VCaP (cell line): ENCODE results near the gene INTS4.
"Not testable (repeated sequence)": the region's sequence is repeated elsewhere in the genome, so short reads cannot be mapped to it uniquely, and the experiment has no call there.

ENCODE experiments used
- H3K27ac ChIP-seq: fragments of 450-650 bp; 2 replicates; pipeline ENCODE4 v1.5.1; 2017
- CTCF ChIP-seq: fragments of 450-650 bp; conservative IDR thresholded peaks from 2 replicates; pipeline ENCODE4 v1.5.1; 2017; ENCODE audit warnings: mild to moderate bottlenecking, moderate library complexity

Gene INTS4

GRCh38 chr11:77994434-77995362, at the start of gene INTS4:
Gene INTS4 (minus strand): TSS chr11:77994668. CDS start chr11:77994643, 25 bp downstream.
- peak within 1 kb of the TSS; percentile 92 for H3K27ac ChIP-seq
- no peak for TF ChIP-seq CTCF

GRCh38 chr11:78041843-78042440, 47.5 kb upstream of the INTS4 start:
- H3K27ac ChIP-seq, result no peak overlapping the region
- no peak for TF ChIP-seq CTCF

- H3K27ac ChIP-seq, result not testable (repeated sequence)
Observed at GRCh38 chr11:78041380-78041719, 46.9 kb upstream of the INTS4 start.

- TF ChIP-seq CTCF, result no peak
- H3K27ac ChIP-seq, result peak overlapping the region; percentile 71
Observed at GRCh38 chr11:78040691-78041379, 46.4 kb upstream of the INTS4 start.

- no peak for TF ChIP-seq CTCF
- H3K27ac ChIP-seq, result peak overlapping the region; percentile 71
Observed at GRCh38 chr11:78039919-78040671, 45.6 kb upstream of the INTS4 start.

- H3K27ac ChIP-seq, result peak overlapping the region; percentile 71
- no peak for TF ChIP-seq CTCF
Observed at GRCh38 chr11:78039391-78039918, 45.0 kb upstream of the INTS4 start.

GRCh38 chr11:78038697-78039313, 44.3 kb upstream of the INTS4 start:
- no peak for TF ChIP-seq CTCF
- H3K27ac ChIP-seq, result peak overlapping the region; percentile 71; the same call in 1 of the 2 replicates
